CD1c-positive myeloid dendritic cell (primary cell): Measurements from ENCODE around the gene CCDC77.
"Not testable (repeated sequence)": the region's sequence is repeated elsewhere in the genome, so short reads cannot be mapped to it uniquely, and the experiment has no call there.

ENCODE experiments used
- DNase-seq: peaks from one replicate; pipeline ENCODE4 v3.0.0-alpha.2; 2016; ENCODE audit errors: extremely low spot score

The CCDC77 gene

GRCh38 chr12:401235-402028 is at the start of gene CCDC77:
Gene CCDC77 (plus strand): TSS chr12:401644. CDS start chr12:409384, 7,740 bp downstream.
- peak; percentile 98 for DNase-seq

GRCh38 chr12:356276-356988 is 45.0 kb upstream of the CCDC77 start:
- DNase-seq, result no peak

- DNase-seq, result no peak
Measured at GRCh38 chr12:359091-359490, 42.4 kb upstream of the CCDC77 start.

- no peak for DNase-seq
Measured at GRCh38 chr12:366820-367219, 34.6 kb upstream of the CCDC77 start.

- no peak for DNase-seq
Measured at GRCh38 chr12:367972-368371, 33.5 kb upstream of the CCDC77 start.

- not testable (repeated sequence) for DNase-seq
Measured at GRCh38 chr12:370739-371485, 30.5 kb upstream of the CCDC77 start.

GRCh38 chr12:386651-387050 is 14.8 kb upstream of the CCDC77 start:
- DNase-seq, result no peak

- no peak for DNase-seq
Measured at GRCh38 chr12:388012-388411, 13.4 kb upstream of the CCDC77 start.

GRCh38 chr12:388541-389141 is 12.8 kb upstream of the CCDC77 start:
- peak; percentile 72 for DNase-seq

- peak; percentile 94 for DNase-seq
Measured at GRCh38 chr12:389142-390096, 12.0 kb upstream of the CCDC77 start, which contains the start of gene KDM5A. Gene KDM5A (minus strand): TSS chr12:389320. CDS start chr12:389091, 229 bp downstream.

- no peak for DNase-seq
Measured at GRCh38 chr12:400828-401227, 616 bp upstream of the CCDC77 start.

- DNase-seq, result no peak
Measured at GRCh38 chr12:402029-402389, 565 bp downstream of the CCDC77 start.

- no peak for DNase-seq
Measured at GRCh38 chr12:414859-415258, 13.4 kb downstream of the CCDC77 start.

GRCh38 chr12:418432-418831 is 17.0 kb downstream of the CCDC77 start:
- no peak for DNase-seq

GRCh38 chr12:422526-422925 is 21.1 kb downstream of the CCDC77 start:
- DNase-seq, result no peak

- not testable (repeated sequence) for DNase-seq
Measured at GRCh38 chr12:435737-436136, 34.3 kb downstream of the CCDC77 start.

- DNase-seq, result peak; percentile 64
Measured at GRCh38 chr12:442235-442884, 40.9 kb downstream of the CCDC77 start.

- no peak for DNase-seq
Measured at GRCh38 chr12:447141-447540, 45.7 kb downstream of the CCDC77 start.

- DNase-seq, result no peak
Measured at GRCh38 chr12:449203-449602, 47.8 kb downstream of the CCDC77 start.

- DNase-seq, result no peak
Measured at GRCh38 chr12:450438-450837, 49.0 kb downstream of the CCDC77 start.
